Ramos (cell line): ENCODE data around the gene MS4A15.
"Not testable (repeated sequence)": the region's sequence is repeated elsewhere in the genome, so short reads cannot be mapped to it uniquely, and the experiment has no call there.

Experiments used
- in situ Hi-C: fragments of 300-500 bp; cut with MboI; formaldehyde crosslinking; loops from one replicate; pipeline ENCODE4 v1.14.3; 2022; ENCODE audit warnings: low sequenced_read_pairs; ENCODE audit not compliant: unreplicated experiment

MS4A15 gene

GRCh38 chr11:60791153-60791933 is 34.7 kb downstream of the MS4A15 start:
- in situ Hi-C loops = no loop called here

GRCh38 chr11:60792521-60792920 is 35.9 kb downstream of the MS4A15 start:
- in situ Hi-C loops = no loop called here

- in situ Hi-C loops = no loop called here
Observed at GRCh38 chr11:60795291-60795690, 38.6 kb downstream of the MS4A15 start.

- in situ Hi-C loops = no loop called here
Observed at GRCh38 chr11:60797846-60798630, 41.4 kb downstream of the MS4A15 start.

GRCh38 chr11:60798631-60799030 is 42.0 kb downstream of the MS4A15 start:
- in situ Hi-C loops = no loop called here

GRCh38 chr11:60801194-60801593 is 44.5 kb downstream of the MS4A15 start:
- in situ Hi-C loops = no loop called here

- in situ Hi-C loops = no loop called here
Observed at GRCh38 chr11:60803273-60803936, 46.7 kb downstream of the MS4A15 start.

- in situ Hi-C loops = no loop called here
Observed at GRCh38 chr11:60809249-60809648, 52.6 kb downstream of the MS4A15 start.

GRCh38 chr11:60809691-60810090 is 53.0 kb downstream of the MS4A15 start:
- in situ Hi-C loops = no loop called here

GRCh38 chr11:60810151-60810550 is 53.5 kb downstream of the MS4A15 start:
- in situ Hi-C loops = no loop called here

GRCh38 chr11:60810569-60810968 is 53.9 kb downstream of the MS4A15 start:
- in situ Hi-C loops = no loop called here

- in situ Hi-C loops = no loop called here
Observed at GRCh38 chr11:60813324-60813723, 56.7 kb downstream of the MS4A15 start.

- in situ Hi-C loops = no loop called here
Observed at GRCh38 chr11:60814112-60814511, 57.4 kb downstream of the MS4A15 start.

- in situ Hi-C loops = no loop called here
Observed at GRCh38 chr11:60816590-60817157, 60.0 kb downstream of the MS4A15 start.

GRCh38 chr11:60818057-60818456 is 61.4 kb downstream of the MS4A15 start:
- in situ Hi-C loops = no loop called here

GRCh38 chr11:60821827-60822599 is 65.3 kb downstream of the MS4A15 start:
- in situ Hi-C loops = no loop called here

GRCh38 chr11:60823745-60824306 is 67.2 kb downstream of the MS4A15 start:
- in situ Hi-C loops = not testable (repeated sequence)

GRCh38 chr11:60825118-60825517 is 68.5 kb downstream of the MS4A15 start:
- in situ Hi-C loops = loop anchor here (5.0 kb wide), 1 partner anchor 302 kb away; no protein-coding TSS in a partner anchor

- in situ Hi-C loops = loop anchor here (5.0 kb wide), 1 partner anchor 302 kb away; no protein-coding TSS in a partner anchor
Observed at GRCh38 chr11:60825790-60826189, 69.1 kb downstream of the MS4A15 start.
